Fibroblast of pulmonary artery (primary cell): Measurements from ENCODE around the gene KIF7.

Experiments used
- DNase-seq: peaks from one replicate; pipeline ENCODE4 v3.0.0-alpha.2; 2010; ENCODE audit warnings: low read depth
- H3K4me3 ChIP-seq: replicated peaks from 2 replicates; pipeline ENCODE4 v1.5.1; 2011; ENCODE audit warnings: low read depth, mild to moderate bottlenecking, control low read depth, low read length, moderate library complexity
- CTCF ChIP-seq: IDR thresholded peaks from 2 replicates; pipeline ENCODE4 v1.5.1; 2011; ENCODE audit warnings: mild to moderate bottlenecking, control low read depth, low read length, inconsistent platforms; ENCODE audit errors: missing control alignments

KIF7 gene

GRCh38 chr15:89656116-89656815 is 999 bp upstream of the KIF7 start:
- TF ChIP-seq CTCF, result no peak
- no peak overlapping the region for H3K4me3 ChIP-seq
- DNase-seq, result no peak

DNA sequence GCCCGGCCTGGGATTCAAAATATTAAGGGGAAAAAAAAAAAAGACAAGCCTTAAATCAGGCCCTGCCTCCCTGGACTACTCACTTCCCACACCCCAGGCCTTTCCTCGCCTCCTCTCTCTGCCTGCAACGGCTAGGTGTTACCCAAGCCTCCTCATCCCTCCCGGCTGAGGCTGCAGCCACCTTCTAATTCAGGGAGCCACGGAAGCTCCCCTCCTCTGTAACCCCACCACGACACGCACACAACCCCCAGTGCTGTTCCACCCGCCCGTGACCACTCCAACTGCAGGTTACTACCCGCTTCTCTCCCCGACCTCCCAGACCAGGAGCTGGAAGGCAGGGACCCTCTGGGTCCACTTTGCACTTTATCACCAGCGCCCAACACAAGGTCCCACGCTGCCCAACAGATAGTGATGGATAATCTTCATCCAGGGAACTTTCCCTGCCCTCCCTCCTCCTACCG is 936 bp downstream of the KIF7 start:
- TF ChIP-seq CTCF, result no peak
- DNase-seq, result peak; percentile 38
- H3K4me3 ChIP-seq, result peak overlapping the region; percentile 68

- DNase-seq, result no peak
- TF ChIP-seq CTCF, result no peak
Observed at GRCh38 chr15:89653578-89653977, 1.7 kb downstream of the KIF7 start.

DNA sequence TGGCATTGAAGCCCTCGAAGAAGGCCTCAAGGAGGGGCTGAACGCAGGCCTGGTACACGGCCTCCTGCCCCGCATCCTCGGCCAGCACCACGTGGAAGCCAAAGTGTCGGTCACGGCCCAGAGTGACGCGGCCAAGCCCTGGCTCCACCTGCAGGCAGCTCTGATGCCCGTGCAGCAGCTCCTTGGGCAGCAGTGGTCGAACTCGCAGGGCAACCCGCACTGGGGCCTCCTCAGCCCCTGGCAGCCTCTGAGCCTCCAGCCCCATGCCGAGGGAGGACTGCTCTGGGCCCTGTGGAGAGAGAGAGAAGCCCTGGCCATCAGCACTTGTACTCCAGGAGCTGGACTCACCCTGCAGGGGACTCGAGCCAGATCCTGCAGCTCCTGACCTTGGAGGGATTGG is 2.6 kb downstream of the KIF7 start:
- no peak overlapping the region for H3K4me3 ChIP-seq
- TF ChIP-seq CTCF, result no peak
- no peak for DNase-seq

More at GRCh38 chr15:89653578-89653977, 1.7 kb downstream of the KIF7 start:
- no peak overlapping the region for H3K4me3 ChIP-seq

DNA sequence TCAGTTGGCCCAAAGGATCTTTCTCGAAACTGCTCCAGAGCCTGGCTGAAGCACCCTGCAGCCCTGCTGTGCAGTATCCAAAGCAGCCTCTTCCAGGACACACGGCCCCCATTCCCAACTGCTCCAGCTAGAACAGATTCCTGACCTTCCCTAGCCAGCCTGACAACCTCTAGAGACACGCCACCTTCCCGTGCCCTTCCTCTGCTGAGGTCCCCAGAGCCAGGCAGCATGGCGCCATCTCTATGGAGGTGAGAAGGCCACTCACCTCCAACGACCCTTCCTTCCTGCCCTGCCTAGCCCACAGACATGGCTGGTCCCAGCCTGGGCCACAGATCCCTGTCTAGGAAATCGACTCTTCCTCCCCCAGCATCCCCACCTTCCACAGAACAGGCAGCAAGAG is 3.1 kb downstream of the KIF7 start:
- no peak for DNase-seq
- H3K4me3 ChIP-seq, result no peak overlapping the region
- TF ChIP-seq CTCF, result no peak

- DNase-seq, result no peak
- no peak for TF ChIP-seq CTCF
- no peak overlapping the region for H3K4me3 ChIP-seq
Observed at GRCh38 chr15:89649716-89650115, 5.6 kb downstream of the KIF7 start.

- DNase-seq, result no peak
- H3K4me3 ChIP-seq, result no peak overlapping the region
- TF ChIP-seq CTCF, result no peak
Observed at GRCh38 chr15:89649013-89649625, 6.1 kb downstream of the KIF7 start.
